WTC11 (cell line): ENCODE results near the gene FTCD. TPM values are rescaled to one million over a fixed set of nuclear protein-coding genes. Genes with fewer than 3 reads are reported as not detected.

Source experiments
- ATAC-seq: fragments of 200-7000 bp; cut with Tn5 transposase; 2 replicates; pipeline ENCODE4 v1.10.0; 2021; ENCODE audit warnings: mild to moderate bottlenecking, moderate library complexity
- CTCF ChIA-PET: fragments of 300-600 bp; sonication (Branson Sonifier 250); formaldehyde crosslinking; loops from one replicate; lab custom pipeline; 2021; ENCODE audit warnings: antibody characterized with exemption; lab: Charles Lee
- POLR2A ChIA-PET: fragments of 350-600 bp; sonication (Branson Sonifier 250); formaldehyde crosslinking; loops from one replicate; lab custom pipeline; 2021; ENCODE audit warnings: antibody characterized with exemption; lab: Charles Lee
- DNase-seq: peaks from one replicate; pipeline ENCODE4 v3.0.0; 2021; ENCODE audit warnings: low spot score
- H3K27ac Mint-ChIP-seq: 2 replicates; pipeline ENCODE4 v1.8.0; 2021; ENCODE audit warnings: mixed read lengths
- H3K27me3 Mint-ChIP-seq: 2 replicates; pipeline ENCODE4 v1.8.0; 2021; ENCODE audit warnings: low read depth, mild to moderate bottlenecking, moderate library complexity, mixed read lengths
- H3K36me3 Mint-ChIP-seq: 2 replicates; pipeline ENCODE4 v1.8.0; 2021; ENCODE audit warnings: mixed read lengths
- H3K4me1 Mint-ChIP-seq: 2 replicates; pipeline ENCODE4 v1.8.0; 2022; ENCODE audit warnings: mixed read lengths
- H3K4me3 Mint-ChIP-seq: 2 replicates; pipeline ENCODE4 v1.8.0; 2021; ENCODE audit warnings: mild to moderate bottlenecking, moderate library complexity, mixed read lengths
- H3K9me3 Mint-ChIP-seq: 2 replicates; pipeline ENCODE4 v1.8.0; 2021; ENCODE audit warnings: mixed read lengths
- ATF3 ChIP-seq: sonication (generic); formaldehyde crosslinking; conservative IDR thresholded peaks from 2 replicates; pipeline ENCODE4 v1.8.1; 2022; ENCODE audit warnings: mild to moderate bottlenecking, missing genetic modification reagents
- E2F1 ChIP-seq: sonication (generic); formaldehyde crosslinking; IDR thresholded peaks from 2 replicates; pipeline ENCODE4 v1.8.0; 2022; ENCODE audit warnings: mild to moderate bottlenecking, missing genetic modification reagents
- E2F4 ChIP-seq: sonication (generic); formaldehyde crosslinking; IDR thresholded peaks from 2 replicates; pipeline ENCODE4 v1.8.1; 2022; ENCODE audit warnings: low read depth, mild to moderate bottlenecking, moderate library complexity, missing genetic modification reagents, borderline replicate concordance
- E2F5 ChIP-seq: sonication (generic); formaldehyde crosslinking; IDR thresholded peaks from 2 replicates; pipeline ENCODE4 v1.8.1; 2022; ENCODE audit warnings: mild to moderate bottlenecking, moderate library complexity, missing genetic modification reagents
- ELF4 ChIP-seq: sonication (generic); formaldehyde crosslinking; IDR thresholded peaks from 2 replicates; pipeline ENCODE4 v1.8.1; 2022; ENCODE audit warnings: low read depth, mild to moderate bottlenecking, moderate library complexity, missing genetic modification reagents
- HMGA2 ChIP-seq: fragments of 250-450 bp; sonication (Bioruptor Pico); IDR thresholded peaks from 2 replicates; pipeline ENCODE4 v1.4.0; 2021; ENCODE audit warnings: mild to moderate bottlenecking, moderate library complexity
- HMGXB4 ChIP-seq: sonication (generic); formaldehyde crosslinking; IDR thresholded peaks from 2 replicates; pipeline ENCODE4 v1.8.1; 2023; ENCODE audit warnings: mild to moderate bottlenecking, moderate library complexity, missing genetic modification reagents
- MLX ChIP-seq: sonication (generic); formaldehyde crosslinking; IDR thresholded peaks from 2 replicates; pipeline ENCODE4 v1.8.1; 2023; ENCODE audit warnings: mild to moderate bottlenecking, missing genetic modification reagents, moderate library complexity
- MXD4 ChIP-seq: fragments of 250-450 bp; sonication (Bioruptor Pico); IDR thresholded peaks from 2 replicates; pipeline ENCODE4 v1.8.0; 2021; ENCODE audit warnings: mild to moderate bottlenecking, moderate library complexity, borderline replicate concordance
- NFYB ChIP-seq: sonication (generic); formaldehyde crosslinking; conservative IDR thresholded peaks from 2 replicates; pipeline ENCODE4 v1.8.0; 2022; ENCODE audit warnings: low read depth, missing genetic modification reagents
- NR1H2 ChIP-seq: sonication (generic); formaldehyde crosslinking; IDR thresholded peaks from 2 replicates; pipeline ENCODE4 v1.9.0; 2021; ENCODE audit warnings: mild to moderate bottlenecking, moderate library complexity, missing genetic modification reagents
- OVOL2 ChIP-seq: fragments of 250-450 bp; sonication (Bioruptor Pico); IDR thresholded peaks from 2 replicates; pipeline ENCODE4 v1.9.0; 2021; ENCODE audit warnings: mild to moderate bottlenecking, borderline replicate concordance
- SMAD4 ChIP-seq: sonication (generic); formaldehyde crosslinking; IDR thresholded peaks from 2 replicates; pipeline ENCODE4 v1.8.0; 2022; ENCODE audit warnings: mild to moderate bottlenecking, missing genetic modification reagents
- STAT6 ChIP-seq: sonication (generic); formaldehyde crosslinking; conservative IDR thresholded peaks from 2 replicates; pipeline ENCODE4 v1.8.1; 2023; ENCODE audit warnings: mild to moderate bottlenecking, low read depth, missing genetic modification reagents, moderate library complexity
- TEAD4 ChIP-seq: sonication (generic); formaldehyde crosslinking; IDR thresholded peaks from 2 replicates; pipeline ENCODE4 v1.8.0; 2022; ENCODE audit warnings: mild to moderate bottlenecking, missing genetic modification reagents
- ZMAT4 ChIP-seq: fragments of 250-450 bp; sonication (Bioruptor Pico); IDR thresholded peaks from 2 replicates; pipeline ENCODE4 v1.9.0; 2021; ENCODE audit warnings: mild to moderate bottlenecking
- ZNF121 ChIP-seq: sonication (generic); formaldehyde crosslinking; IDR thresholded peaks from 2 replicates; pipeline ENCODE4 v1.8.0; 2023; ENCODE audit warnings: missing genetic modification reagents
- ZNF396 ChIP-seq: fragments of 250-450 bp; sonication (Bioruptor Pico); IDR thresholded peaks from 2 replicates; pipeline ENCODE4 v1.8.0; 2021; ENCODE audit warnings: mild to moderate bottlenecking, moderate library complexity, borderline replicate concordance
- ZNF512 ChIP-seq: sonication (generic); formaldehyde crosslinking; IDR thresholded peaks from 2 replicates; pipeline ENCODE4 v1.8.1; 2022; ENCODE audit warnings: missing genetic modification reagents, borderline replicate concordance
- ZNF671 ChIP-seq: fragments of 250-450 bp; sonication (Bioruptor Pico); IDR thresholded peaks from 2 replicates; pipeline ENCODE4 v1.8.0; 2021; ENCODE audit warnings: mild to moderate bottlenecking
- total RNA-seq: library from RNA; stranded (reverse); gene quantifications from 3 replicates; pipeline ENCODE4 v1.2.3, GENCODE V29; 2021

FTCD gene
- total RNA-seq, 1 experiment from 2014 or later, result 6.1 TPM

GRCh38 chr21:46113497-46114176 lies 41.7 kb downstream of the FTCD start:
- H3K4me1 Mint-ChIP-seq, result no peaks in the 10 kb centered on the region
- ATAC-seq (no peak), DNase-seq (no peak)
- ChIA-PET POLR2A (no interaction called here), CTCF (no interaction called here)
- peaks cover 8% of the 10 kb centered on the region for H3K9me3 Mint-ChIP-seq
- no peak overlapping the region for H3K27ac Mint-ChIP-seq
- TF ChIP-seq OVOL2 (CRISPR knock-in tag) (no peak), ATF3 (CRISPR knock-in tag) (no peak), HMGXB4 (CRISPR knock-in tag) (no peak), E2F4 (CRISPR knock-in tag) (no peak), TEAD4 (CRISPR knock-in tag) (no peak), ZNF512 (CRISPR knock-in tag) (no peak), E2F5 (CRISPR knock-in tag) (no peak), ZNF396 (no peak), MXD4 (CRISPR knock-in tag) (no peak), STAT6 (CRISPR knock-in tag) (no peak), E2F1 (CRISPR knock-in tag) (no peak), ZNF121 (CRISPR knock-in tag) (no peak), ZNF671 (CRISPR knock-in tag) (no peak), ELF4 (no peak), HMGA2 (no peak), NR1H2 (CRISPR knock-in tag) (no peak), ZMAT4 (CRISPR knock-in tag) (no peak), SMAD4 (no peak), NFYB (no peak), MLX (CRISPR knock-in tag) (no peak)
- TF ChIP-seq, all 79 proteins: peak for 0
- Mint-ChIP-seq H3K36me3 (peaks cover 38% of the 10 kb centered on the region), H3K4me3 (no peak overlapping the region), H3K27me3 (no peaks in the 10 kb centered on the region)
